HG03520 (cell line): ENCODE measurements around the gene PSMD11.
A peak's percentile ranks its signal among the peaks of the same experiment; 100 is the strongest.
"Not testable (repeated sequence)": the region's sequence is repeated elsewhere in the genome, so short reads cannot be mapped to it uniquely, and the experiment has no call there.

Experiments
- ATAC-seq: cut with Tn5 transposase; IDR thresholded peaks from one replicate; pipeline ENCODE4 v1.9.1; 2021; ENCODE audit warnings: mild to moderate bottlenecking, moderate library complexity; ENCODE audit not compliant: unreplicated experiment

The PSMD11 gene

GRCh38 chr17:32510466-32510865 lies 66.2 kb downstream of the PSMD11 start:
- no peak for ATAC-seq

- no peak for ATAC-seq
Observed at GRCh38 chr17:32512328-32512727, 68.0 kb downstream of the PSMD11 start.

DNA sequence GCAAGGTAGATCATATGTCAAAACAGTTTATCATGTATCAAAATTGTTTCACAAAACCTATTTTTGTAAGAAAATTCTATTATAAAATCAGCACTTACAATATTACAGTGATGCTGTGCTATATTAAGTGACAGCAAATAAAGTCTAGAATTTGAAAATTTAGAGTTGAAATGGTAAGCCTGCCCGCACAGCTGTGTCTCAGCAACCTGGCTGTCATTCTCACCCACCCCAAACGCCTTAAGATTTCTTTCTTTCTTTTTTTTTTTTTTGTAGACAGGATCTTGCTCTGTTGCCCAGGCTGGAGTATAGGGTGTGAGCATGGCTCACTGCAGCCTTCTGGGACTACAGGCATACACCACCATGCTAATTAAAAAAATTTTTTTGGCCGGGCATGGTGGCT lies 69.3 kb downstream of the PSMD11 start:
- ATAC-seq = no peak

DNA sequence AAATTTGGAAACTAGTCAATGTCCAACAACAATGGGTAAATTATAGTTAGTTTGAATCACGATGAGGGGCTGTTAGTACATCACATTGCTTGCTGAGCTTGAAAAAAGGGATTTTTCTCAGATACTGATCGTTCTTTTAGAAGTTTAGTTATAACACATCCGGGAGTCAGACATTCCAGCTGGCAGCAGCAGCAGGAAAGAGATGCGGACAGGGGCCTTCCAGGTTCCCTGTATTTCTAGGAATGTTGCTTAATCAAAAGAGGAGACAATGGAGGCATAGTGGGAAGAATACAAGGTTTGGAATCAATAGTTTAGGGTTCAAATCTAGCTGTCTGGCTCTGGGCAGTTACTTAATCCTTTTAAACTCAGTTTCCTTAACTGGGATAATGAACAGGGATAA lies 70.3 kb downstream of the PSMD11 start:
- ATAC-seq = no peak

GRCh38 chr17:32515677-32516383 lies 71.5 kb downstream of the PSMD11 start:
- no peak for ATAC-seq

- no peak for ATAC-seq
Observed at GRCh38 chr17:32516450-32516849, 72.1 kb downstream of the PSMD11 start.

DNA sequence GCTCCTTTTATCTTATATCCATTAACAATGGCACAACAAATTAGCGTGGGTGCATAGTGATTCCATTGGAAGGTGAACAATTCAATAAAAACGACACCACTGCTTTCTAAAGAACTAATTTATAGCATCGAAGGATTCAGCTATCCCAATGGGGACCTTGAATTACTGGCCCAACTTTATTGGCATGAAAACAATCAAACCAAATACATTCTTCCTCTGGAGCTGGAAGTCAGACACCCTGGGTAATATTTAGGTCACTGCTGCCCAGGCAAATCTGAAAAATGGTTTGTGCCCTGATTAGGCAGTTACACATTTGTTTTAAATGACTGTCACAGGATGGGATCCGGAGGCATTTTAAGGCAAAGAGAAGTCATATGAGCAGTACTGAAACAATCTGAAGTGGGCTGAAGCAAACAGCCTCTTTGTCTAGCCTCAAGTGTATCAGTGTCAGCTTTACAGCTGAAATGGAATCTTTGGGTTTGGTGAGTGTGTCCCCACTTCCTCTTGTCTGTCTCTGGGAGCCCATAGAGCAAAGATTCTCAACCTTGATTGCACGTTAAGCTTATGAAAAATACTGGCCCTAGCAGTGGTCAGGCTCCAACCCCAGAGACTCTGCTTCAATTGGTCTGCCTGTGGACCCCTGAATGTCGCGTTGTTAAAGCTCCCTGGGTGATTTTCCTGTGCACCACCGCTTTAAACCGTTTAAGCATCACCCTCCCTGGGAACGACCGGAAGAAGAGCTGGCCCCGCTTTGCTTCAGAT lies 72.8 kb downstream of the PSMD11 start:
- no peak for ATAC-seq

DNA sequence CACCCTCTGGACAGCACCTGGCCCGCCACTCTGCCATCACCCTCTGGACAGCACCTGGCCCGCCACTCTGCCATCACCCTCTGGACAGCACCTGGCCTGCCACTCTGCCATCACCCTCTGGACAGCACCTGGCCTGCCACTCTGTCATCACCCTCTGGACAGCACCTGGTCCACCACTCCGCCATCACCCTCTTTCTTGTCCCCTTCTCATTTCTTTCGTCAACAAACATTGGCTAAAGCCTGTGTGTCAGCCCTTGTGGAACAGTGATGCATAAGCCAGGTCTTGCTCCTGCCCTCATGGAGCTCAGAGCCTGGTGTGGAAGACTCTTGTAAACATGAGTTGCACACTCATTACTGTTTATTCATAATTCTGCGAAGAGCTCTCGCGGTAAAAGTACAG lies 73.7 kb downstream of the PSMD11 start:
- ATAC-seq = no peak

- ATAC-seq = no peak
Observed at GRCh38 chr17:32518646-32519227, 74.4 kb downstream of the PSMD11 start.

DNA sequence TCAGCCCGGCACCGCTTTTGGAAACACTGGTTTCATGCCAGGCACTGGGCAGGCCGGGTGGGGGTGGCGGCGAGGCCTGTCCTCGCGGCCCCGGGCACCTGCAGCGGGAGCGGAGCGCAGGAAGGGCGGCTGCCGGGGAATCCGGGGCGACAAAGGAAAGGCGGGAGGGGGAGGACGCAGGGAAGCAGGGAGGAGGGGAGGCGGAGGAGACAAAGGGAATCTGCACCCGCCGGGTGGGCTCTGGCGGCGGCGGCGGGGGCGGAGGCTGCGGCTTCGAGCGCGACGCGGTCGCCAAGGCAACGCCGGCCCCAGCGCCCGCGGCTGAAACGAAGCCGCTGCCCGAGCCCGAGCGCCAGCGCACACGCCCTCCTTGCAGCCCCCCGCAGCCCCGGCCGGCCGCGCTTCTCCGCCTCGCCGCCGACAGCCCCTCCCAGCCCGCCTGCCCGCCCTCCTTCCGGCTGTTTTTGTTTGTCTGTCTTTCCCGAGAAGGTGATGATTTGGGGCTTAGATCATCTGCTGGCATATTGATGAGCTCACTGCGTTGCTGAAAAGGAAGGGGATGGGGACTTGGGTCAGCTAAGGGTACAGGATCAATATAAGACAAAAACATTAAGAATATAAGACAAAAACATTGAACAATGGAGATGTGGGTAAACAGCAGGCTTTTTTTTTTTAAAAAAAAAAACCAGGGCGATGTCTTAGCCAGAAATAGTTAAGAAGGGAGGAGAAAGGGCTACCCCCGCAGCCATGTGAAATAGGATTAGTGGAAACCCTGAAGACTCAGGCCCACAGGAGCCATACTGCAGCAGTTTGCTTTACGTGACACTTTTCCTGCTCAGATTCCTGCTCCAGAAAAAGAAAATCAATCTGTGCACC lies 75.2 kb downstream of the PSMD11 start:
- ATAC-seq = no peak

DNA sequence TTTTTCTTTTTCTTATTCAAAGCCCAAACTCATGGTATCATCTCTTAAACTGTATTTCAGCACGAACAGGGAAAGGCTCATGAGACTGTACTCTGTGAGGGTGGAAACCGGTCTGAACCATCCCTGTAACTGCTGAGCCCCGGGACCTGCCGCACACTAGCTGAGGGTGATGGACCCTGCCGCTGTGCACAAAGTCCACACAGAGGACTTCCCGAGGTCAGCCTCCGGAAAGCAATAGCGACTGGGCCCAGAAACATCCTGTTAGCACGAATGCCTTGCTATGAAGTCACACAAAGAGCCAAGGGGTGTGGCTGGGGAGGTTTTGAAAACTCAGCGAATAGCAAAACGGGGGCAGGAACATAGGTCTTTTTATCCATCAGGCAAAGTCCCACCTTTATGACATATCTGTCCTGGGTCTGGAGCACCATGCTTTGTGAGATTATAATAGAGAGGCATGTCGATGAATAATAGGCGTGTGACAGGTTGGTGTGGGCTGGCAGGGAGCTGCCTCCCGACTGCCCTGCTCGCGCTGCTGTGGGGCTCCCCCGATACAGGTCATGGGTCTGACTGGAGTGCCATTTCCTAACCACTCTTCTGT lies 75.9 kb downstream of the PSMD11 start:
- ATAC-seq = no peak

- no peak for ATAC-seq
Observed at GRCh38 chr17:32520737-32521404, 76.6 kb downstream of the PSMD11 start.

DNA sequence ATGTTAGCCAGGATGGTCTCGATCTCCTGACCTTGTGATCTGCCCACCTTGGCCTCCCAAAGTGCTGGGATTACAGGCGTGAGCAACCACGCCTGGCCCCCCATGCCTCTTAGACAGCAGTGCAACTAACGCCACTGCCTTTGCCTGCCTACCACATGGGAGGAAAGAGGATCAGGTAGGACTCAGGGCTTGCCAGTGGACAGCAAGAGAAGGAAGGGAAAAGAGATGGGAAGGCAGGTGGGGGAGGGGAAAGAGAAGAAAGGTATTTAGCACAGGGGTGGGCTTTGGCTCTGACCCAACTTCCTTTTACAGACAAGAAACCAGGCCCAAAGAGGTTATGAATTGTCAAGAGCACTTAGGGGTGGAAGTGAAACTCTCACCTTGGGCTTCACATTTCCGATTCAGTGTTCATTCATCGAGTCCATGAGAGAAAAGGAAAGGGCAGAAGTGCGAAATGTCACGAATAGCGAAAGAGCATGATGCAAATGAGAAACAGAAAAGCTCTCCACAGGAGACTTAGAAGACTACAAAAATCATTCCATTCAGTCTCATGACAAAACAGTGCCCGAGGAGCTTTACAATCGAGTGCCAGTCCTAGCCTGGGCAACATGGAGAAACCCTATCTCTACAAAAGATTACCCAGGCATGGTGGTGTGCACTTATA lies 78.8 kb downstream of the PSMD11 start:
- ATAC-seq = peak; percentile 40

DNA sequence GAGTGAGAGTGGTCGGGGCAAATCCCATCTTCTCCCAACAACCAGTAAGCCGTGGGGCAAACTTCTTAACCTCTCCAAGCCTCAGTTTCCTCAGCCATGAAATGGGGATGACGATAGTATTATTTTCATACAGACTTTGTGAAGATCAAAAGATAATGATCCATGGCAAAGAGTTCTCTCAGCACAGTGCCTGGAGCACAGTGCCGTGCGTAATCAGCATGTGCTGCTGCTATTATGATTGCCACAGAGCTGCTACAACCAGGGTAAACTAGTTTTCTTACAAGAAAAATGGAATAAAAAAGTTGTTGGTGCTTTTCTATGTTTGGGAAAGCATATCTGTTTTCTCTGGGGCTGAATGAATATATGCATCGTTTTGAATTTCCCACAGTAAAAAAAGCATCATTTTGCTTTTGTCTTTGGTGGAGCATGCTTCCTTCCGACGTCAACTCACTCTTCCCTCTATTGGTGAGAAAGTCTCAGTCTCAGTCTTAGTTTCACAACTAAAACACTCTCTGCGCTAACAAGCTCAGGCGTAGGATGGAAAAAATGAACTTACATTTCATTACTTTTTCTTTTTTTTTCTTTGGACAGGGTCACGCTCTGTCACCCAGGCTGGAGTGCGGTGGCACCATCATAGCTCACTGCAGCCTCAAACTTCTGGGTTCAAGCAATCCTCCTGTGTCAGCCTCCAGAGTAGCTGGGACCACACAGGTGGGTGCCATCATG lies 79.7 kb downstream of the PSMD11 start:
- peak; percentile 42 for ATAC-seq

GRCh38 chr17:32524553-32524880 lies 80.2 kb downstream of the PSMD11 start:
- not testable (repeated sequence) for ATAC-seq

DNA sequence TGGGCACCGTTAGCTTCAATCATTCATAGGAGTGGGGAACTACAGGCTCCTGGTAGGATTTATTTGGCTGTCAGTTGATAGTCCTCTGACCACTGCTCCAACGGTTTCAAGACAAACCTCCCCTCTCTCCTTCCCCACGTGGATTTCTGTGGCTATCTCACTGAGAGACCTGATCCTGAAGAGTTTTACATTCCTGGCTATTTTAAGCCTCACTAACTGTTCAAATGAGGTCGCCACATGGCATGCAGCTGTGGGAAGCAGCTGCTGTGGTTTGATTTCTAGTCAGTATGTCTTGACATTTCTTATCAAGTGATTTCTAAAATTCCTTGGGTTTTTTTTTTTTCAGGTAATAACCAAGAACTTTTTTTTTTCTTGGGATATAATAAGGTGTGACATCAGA lies 80.8 kb downstream of the PSMD11 start:
- no peak for ATAC-seq

DNA sequence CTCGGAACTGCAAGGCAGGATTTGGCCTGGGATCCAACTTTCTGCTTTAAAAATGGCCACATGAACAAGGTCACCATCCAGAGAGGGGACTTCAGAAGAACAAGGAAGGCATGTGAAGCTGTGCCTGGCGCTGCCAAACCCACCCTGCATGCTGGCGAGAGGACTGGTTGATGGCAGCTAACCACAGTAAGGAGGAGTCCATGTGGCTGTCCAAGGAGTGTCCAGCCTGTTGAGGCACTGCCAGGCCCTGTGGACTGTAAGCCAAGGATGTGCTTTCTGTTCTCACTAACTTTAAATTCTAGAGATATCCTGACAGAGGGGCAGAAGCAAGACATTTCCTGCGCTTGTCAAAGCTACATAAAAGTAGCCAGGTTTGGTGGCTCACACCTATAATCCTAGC lies 82.8 kb downstream of the PSMD11 start:
- ATAC-seq = no peak

DNA sequence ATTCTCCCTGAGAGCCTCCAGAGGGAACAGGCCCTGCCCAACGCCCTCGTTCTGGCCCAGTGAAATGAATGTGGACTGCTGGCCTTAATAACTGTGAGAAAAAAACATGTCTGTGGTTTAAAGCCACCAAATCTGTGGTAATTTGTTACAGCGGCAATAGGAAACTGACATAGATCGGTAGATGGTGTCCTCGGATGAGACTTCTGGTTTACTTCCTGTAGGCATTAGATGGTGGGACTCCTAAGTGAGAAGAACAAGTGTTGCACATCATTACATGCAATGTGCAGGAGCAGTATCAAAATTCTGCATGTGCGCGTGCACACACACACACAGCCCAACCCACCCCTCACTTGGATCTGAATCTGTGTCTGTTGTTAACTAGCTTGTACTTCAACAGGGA lies 84.5 kb downstream of the PSMD11 start:
- ATAC-seq = no peak

DNA sequence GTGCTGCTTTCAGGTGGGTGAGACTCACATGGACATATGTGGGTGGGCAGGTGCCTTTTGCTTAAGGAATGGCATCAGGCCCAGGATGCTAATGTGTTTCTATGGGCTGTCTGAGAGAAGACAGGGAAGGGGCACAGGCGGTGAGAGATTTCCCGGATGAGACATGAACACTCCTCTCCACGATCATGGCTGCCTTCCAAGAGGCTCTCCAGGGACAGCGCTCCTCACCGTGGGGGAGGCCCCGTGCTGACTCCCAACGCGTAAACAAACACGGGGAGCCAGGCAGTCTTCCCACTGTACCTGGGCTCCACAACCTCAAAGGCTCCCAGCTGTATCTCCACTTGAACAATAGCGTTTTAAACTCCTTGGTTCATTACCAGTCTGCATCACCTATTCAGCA lies 85.3 kb downstream of the PSMD11 start:
- no peak for ATAC-seq
